ENCODE results near the gene SLK.

The SLK gene

GRCh38 chr10:103942866-103943265 is 24.1 kb upstream of the SLK start:
- DNase-seq (ENCODE audit: low spot score), result no peak

- DNase-seq (ENCODE audit: low spot score), result no peak
Observed at GRCh38 chr10:103947799-103948516, 19.0 kb upstream of the SLK start.

GRCh38 chr10:103949728-103950127 is 17.2 kb upstream of the SLK start:
- no peak for DNase-seq (ENCODE audit: low spot score)

GRCh38 chr10:103951183-103951582 is 15.8 kb upstream of the SLK start:
- no peak for DNase-seq (ENCODE audit: low spot score)

- DNase-seq (ENCODE audit: low spot score), result no peak
Observed at GRCh38 chr10:103951942-103952341, 15.0 kb upstream of the SLK start.

GRCh38 chr10:103954543-103954942 is 12.4 kb upstream of the SLK start:
- DNase-seq (ENCODE audit: low spot score), result no peak

GRCh38 chr10:103958996-103959395 is 7.9 kb upstream of the SLK start:
- DNase-seq (ENCODE audit: low spot score), result no peak

- no peak for DNase-seq (ENCODE audit: low spot score)
Observed at GRCh38 chr10:103960103-103960502, 6.8 kb upstream of the SLK start.

- DNase-seq (ENCODE audit: low spot score), result peak; percentile 7
Observed at GRCh38 chr10:103967448-103968071, 620 bp downstream of the SLK start.

GRCh38 chr10:103968441-103969391 is 1.8 kb downstream of the SLK start:
- DNase-seq (ENCODE audit: low spot score), result no peak

GRCh38 chr10:103969436-103969835 is 2.5 kb downstream of the SLK start:
- DNase-seq (ENCODE audit: low spot score), result no peak

GRCh38 chr10:103969857-103970627 is 3.1 kb downstream of the SLK start:
- no peak for DNase-seq (ENCODE audit: low spot score)

- DNase-seq (ENCODE audit: low spot score), result no peak
Observed at GRCh38 chr10:103975169-103975568, 8.2 kb downstream of the SLK start.

- DNase-seq (ENCODE audit: low spot score), result no peak
Observed at GRCh38 chr10:103977204-103977603, 10.3 kb downstream of the SLK start.

GRCh38 chr10:103979530-103979929 is 12.6 kb downstream of the SLK start:
- DNase-seq (ENCODE audit: low spot score), result no peak

GRCh38 chr10:103980288-103980906 is 13.5 kb downstream of the SLK start:
- no peak for DNase-seq (ENCODE audit: low spot score)

GRCh38 chr10:103982639-103983038 is 15.7 kb downstream of the SLK start:
- no peak for DNase-seq (ENCODE audit: low spot score)

- peak; percentile 49 for DNase-seq (ENCODE audit: low spot score)
Observed at GRCh38 chr10:103983367-103983911, 16.5 kb downstream of the SLK start.

GRCh38 chr10:103985726-103986125 is 18.8 kb downstream of the SLK start:
- DNase-seq (ENCODE audit: low spot score), result no peak

- no peak for DNase-seq (ENCODE audit: low spot score)
Observed at GRCh38 chr10:103986360-103986759, 19.4 kb downstream of the SLK start.

- no peak for DNase-seq (ENCODE audit: low spot score)
Observed at GRCh38 chr10:103990121-103990520, 23.2 kb downstream of the SLK start.
